Hepatocyte (in vitro differentiated cells): ENCODE data around the gene S100P.

Experiments used
- EZH2 ChIP-seq: fragments of 200-600 bp; sonication (generic); IDR thresholded peaks from 2 replicates; pipeline ENCODE4 v1.6.1; 2016; ENCODE audit warnings: antibody characterized with exemption, mild to moderate bottlenecking, borderline replicate concordance
- EZH2phosphoT487 ChIP-seq: fragments of 200-600 bp; sonication (generic); IDR thresholded peaks from one replicate; pipeline ENCODE4 v1.6.1; 2018; ENCODE audit warnings: antibody characterized with exemption, mild to moderate bottlenecking, low read depth, moderate library complexity; ENCODE audit not compliant: unreplicated experiment, severe bottlenecking
- TF ChIP-seq, protein P1 (sequence below): fragments of 200-600 bp; sonication (generic); IDR thresholded peaks from 2 replicates; pipeline ENCODE4 v1.5.1; 2016; ENCODE audit warnings: antibody characterized with exemption, mild to moderate bottlenecking; ENCODE audit not compliant: poor library complexity

DNA sequence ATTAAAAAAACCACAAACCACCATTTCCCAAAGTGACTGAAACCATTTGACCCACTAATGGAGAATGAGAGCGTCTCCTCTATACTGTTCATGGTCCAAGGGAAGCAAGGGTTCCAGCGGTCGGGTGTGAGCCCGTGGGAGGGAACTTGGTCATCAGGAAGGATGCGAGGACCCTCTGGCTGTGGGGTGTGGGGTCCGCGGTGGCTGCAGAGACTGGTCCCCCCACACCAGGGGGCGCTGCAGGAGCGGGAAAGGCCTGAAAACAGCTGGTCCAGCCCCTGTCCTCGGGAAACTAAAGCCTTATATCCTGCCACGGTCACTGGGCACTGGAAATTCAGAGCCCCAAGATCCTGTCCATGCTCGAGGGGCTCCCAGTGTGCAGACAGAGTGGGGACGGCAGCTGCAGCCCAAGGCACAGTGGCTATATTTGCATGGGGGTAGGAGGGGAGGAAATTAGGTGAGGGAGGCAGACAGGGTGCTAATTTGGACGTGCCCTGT is 26.6 kb downstream of the S100P start:
- TF ChIP-seq, protein P1, sequence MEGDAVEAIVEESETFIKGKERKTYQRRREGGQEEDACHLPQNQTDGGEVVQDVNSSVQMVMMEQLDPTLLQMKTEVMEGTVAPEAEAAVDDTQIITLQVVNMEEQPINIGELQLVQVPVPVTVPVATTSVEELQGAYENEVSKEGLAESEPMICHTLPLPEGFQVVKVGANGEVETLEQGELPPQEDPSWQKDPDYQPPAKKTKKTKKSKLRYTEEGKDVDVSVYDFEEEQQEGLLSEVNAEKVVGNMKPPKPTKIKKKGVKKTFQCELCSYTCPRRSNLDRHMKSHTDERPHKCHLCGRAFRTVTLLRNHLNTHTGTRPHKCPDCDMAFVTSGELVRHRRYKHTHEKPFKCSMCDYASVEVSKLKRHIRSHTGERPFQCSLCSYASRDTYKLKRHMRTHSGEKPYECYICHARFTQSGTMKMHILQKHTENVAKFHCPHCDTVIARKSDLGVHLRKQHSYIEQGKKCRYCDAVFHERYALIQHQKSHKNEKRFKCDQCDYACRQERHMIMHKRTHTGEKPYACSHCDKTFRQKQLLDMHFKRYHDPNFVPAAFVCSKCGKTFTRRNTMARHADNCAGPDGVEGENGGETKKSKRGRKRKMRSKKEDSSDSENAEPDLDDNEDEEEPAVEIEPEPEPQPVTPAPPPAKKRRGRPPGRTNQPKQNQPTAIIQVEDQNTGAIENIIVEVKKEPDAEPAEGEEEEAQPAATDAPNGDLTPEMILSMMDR = peak; percentile 99
- TF ChIP-seq EZH2 (no peak), EZH2phosphoT487 (no peak)
